DMS 273 (cell line): ENCODE measurements around the gene TAS1R3.

Source experiments
- DNase-seq: peaks from one replicate; lab custom pipeline; 2025; ENCODE audit not compliant: unreplicated experiment; lab: John Stamatoyannopoulos, UW

Gene TAS1R3

GRCh38 chr1:1349256-1350012 is 18.4 kb downstream of the TAS1R3 start, which contains the start of gene DVL1:
TSS of gene DVL1 (minus strand) at chr1:1349418. CDS start at chr1:1349065, 353 bp downstream.
- peak; percentile 85 for DNase-seq

GRCh38 chr1:1351511-1352427 is 20.7 kb downstream of the TAS1R3 start:
- peak; percentile 55 for DNase-seq

- DNase-seq: peak; percentile 68
Observed at GRCh38 chr1:1352786-1353388, 21.8 kb downstream of the TAS1R3 start.

GRCh38 chr1:1353389-1354151 is 22.5 kb downstream of the TAS1R3 start:
- DNase-seq: peak; percentile 66

GRCh38 chr1:1354271-1355247 is 23.5 kb downstream of the TAS1R3 start:
- no peak for DNase-seq

- peak; percentile 78 for DNase-seq
Observed at GRCh38 chr1:1355416-1355815, 24.3 kb downstream of the TAS1R3 start.

- no peak for DNase-seq
Observed at GRCh38 chr1:1356166-1356795, 25.2 kb downstream of the TAS1R3 start.

GRCh38 chr1:1356796-1357401 is 25.8 kb downstream of the TAS1R3 start:
- no peak for DNase-seq

GRCh38 chr1:1357871-1358432 is 26.9 kb downstream of the TAS1R3 start:
- no peak for DNase-seq

- no peak for DNase-seq
Observed at GRCh38 chr1:1358433-1359271, 27.6 kb downstream of the TAS1R3 start, which contains the start of gene MXRA8. TSS of gene MXRA8 (minus strand) at chr1:1358555. CDS start at chr1:1358504, 51 bp downstream.

- DNase-seq: no peak
Observed at GRCh38 chr1:1359308-1359663, 28.2 kb downstream of the TAS1R3 start.

- no peak for DNase-seq
Observed at GRCh38 chr1:1359664-1360468, 28.8 kb downstream of the TAS1R3 start.

- no peak for DNase-seq
Observed at GRCh38 chr1:1360506-1361169, 29.6 kb downstream of the TAS1R3 start.

GRCh38 chr1:1361233-1361981 is 30.3 kb downstream of the TAS1R3 start:
- no peak for DNase-seq

- no peak for DNase-seq
Observed at GRCh38 chr1:1361982-1362423, 30.9 kb downstream of the TAS1R3 start.
